GM19238 (cell line): ENCODE measurements around the gene SHROOM1.
A peak's percentile ranks its signal among the peaks of the same experiment; 100 is the strongest.

Source experiments
- DNase-seq: peaks from one replicate; pipeline ENCODE4 v3.0.0; 2011; ENCODE audit warnings: low spot score; ENCODE audit not compliant: insufficient read length

Gene SHROOM1

GRCh38 chr5:132853323-132853722, 22.9 kb upstream of the SHROOM1 start:
- no peak for DNase-seq

- DNase-seq: no peak
These were observed 19.6 kb upstream of the SHROOM1 start for GRCh38 chr5:132850066-132850465.

- DNase-seq: no peak
These were observed 18.9 kb upstream of the SHROOM1 start for GRCh38 chr5:132849347-132849746.

GRCh38 chr5:132848270-132848669, 17.8 kb upstream of the SHROOM1 start:
- DNase-seq: no peak

GRCh38 chr5:132841305-132841704, 10.9 kb upstream of the SHROOM1 start:
- no peak for DNase-seq

- no peak for DNase-seq
These were observed 10.4 kb upstream of the SHROOM1 start for GRCh38 chr5:132840896-132841295.

- DNase-seq: no peak
These were observed 9.9 kb upstream of the SHROOM1 start for GRCh38 chr5:132840313-132840712.

- DNase-seq: no peak
These were observed 9.2 kb upstream of the SHROOM1 start for GRCh38 chr5:132839426-132840301.

- DNase-seq: no peak
These were observed 8.3 kb upstream of the SHROOM1 start for GRCh38 chr5:132838516-132839282.

- DNase-seq: no peak
These were observed 7.4 kb upstream of the SHROOM1 start for GRCh38 chr5:132837868-132838267.

GRCh38 chr5:132836852-132837251, 6.4 kb upstream of the SHROOM1 start:
- DNase-seq: no peak

GRCh38 chr5:132834057-132834456, 3.6 kb upstream of the SHROOM1 start:
- DNase-seq: no peak

- DNase-seq: no peak
These were observed 2.2 kb upstream of the SHROOM1 start for GRCh38 chr5:132832612-132833011.

- no peak for DNase-seq
These were observed 831 bp upstream of the SHROOM1 start for GRCh38 chr5:132831095-132831860.

- DNase-seq: peak; percentile 91
These were observed 558 bp downstream of the SHROOM1 start for GRCh38 chr5:132829742-132830435.

- no peak for DNase-seq
These were observed 1.5 kb downstream of the SHROOM1 start for GRCh38 chr5:132828846-132829494.

- DNase-seq: no peak
These were observed 2.3 kb downstream of the SHROOM1 start for GRCh38 chr5:132827943-132828673.

- DNase-seq: no peak
These were observed 3.9 kb downstream of the SHROOM1 start for GRCh38 chr5:132826424-132827082.

- no peak for DNase-seq
These were observed 4.5 kb downstream of the SHROOM1 start for GRCh38 chr5:132825834-132826391.
